Adrenal gland (tissue), 12 donors: ENCODE results near the gene LAMA4. TPM values are rescaled to one million over a fixed set of nuclear protein-coding genes. Genes with fewer than 3 reads are reported as not detected.

Experiments
- DNase-seq, 7 donors: peaks; one replicate each; pipeline ENCODE4 v3.0.0-alpha.2; 2019 to 2020
- H3K27ac ChIP-seq, 5 donors: fragments of 200-600 bp; sonication (generic) in 4 of 5; 1 replicate in 3 of 5; 2 replicates in 2 of 5; pipeline versions ENCODE4 v1.5.1 to v1.8.0; 2016 to 2020; ENCODE audit warnings: mild to moderate bottlenecking in 1 of 5
- H3K27me3 ChIP-seq: fragments of 200-600 bp; 2 replicates; pipeline ENCODE4 v1.8.0; 2021
- H3K36me3 ChIP-seq, 2 donors: fragments of 200-600 bp; replicated peaks in 1 of 2; 1 replicate in 1 of 2; 2 replicates in 1 of 2; pipeline versions ENCODE4 v1.5.1 to v1.8.0; 2018 to 2022
- H3K4me1 ChIP-seq, 2 donors: fragments of 200-600 bp; replicated peaks in 1 of 2; 1 replicate in 1 of 2; 2 replicates in 1 of 2; pipeline versions ENCODE4 v1.5.1 to v1.8.0; 2018 to 2021
- H3K4me3 ChIP-seq, 4 donors: fragments of 200-600 bp; sonication (generic) in 3 of 4; one replicate each; pipeline ENCODE4 v1.5.1; 2016 to 2018
- H3K9me3 ChIP-seq, 3 donors: fragments of 200-600 bp; sonication (generic) in 1 of 3; replicated peaks in 1 of 3; 1 replicate in 2 of 3; 2 replicates in 1 of 3; pipeline versions ENCODE4 v1.5.1 to v1.8.0; 2016 to 2021
- POLR2A ChIP-seq, 2 donors: fragments of 450-650 bp; IDR thresholded peaks; one replicate each; pipeline ENCODE4 v1.6.1; 2017; ENCODE audit warnings: antibody characterized with exemption in 2 of 2, mild to moderate bottlenecking in 2 of 2, moderate library complexity in 1 of 2
- WGBS, 4 donors: extraction: QIAGEN DNeasy Blood & Tissue Kit in 2 of 4; methylation state at CpG; one replicate each; pipeline versions ENCODE4 v1.1.5 to v1.1.7; 2013 to 2017; 5-methylcytosine and 5-hydroxymethylcytosine counted together
- intact Hi-C, 2 donors: fragments of 100-400 bp; cut with DNase I; formaldehyde crosslinking; loops; one replicate each; pipeline versions ENCODE4 v1.14.1 to v1.15.0; 2022 to 2023
- polyA plus RNA-seq, 3 donors: library from polyadenylated mRNA; stranded (reverse); fragments of 200-250 nt in 2 of 3; fragments of 350-450 nt in 1 of 3; fragmentation: Illumina TruSeq in 1 of 3; extraction: RNeasy Lipid Tissue Mini Kit (QIAGEN cat#74804) in 1 of 3; gene quantifications; one replicate each; pipeline ENCODE4 v1.2.3, GENCODE V29; 2013 to 2014
- total RNA-seq, 9 donors: library from RNA; depleted of rRNA in 4 of 9; stranded (reverse); fragments of >200 nt in 4 of 9; fragments of 120-200 nt in 1 of 9; fragmentation: NEBNext Ultra II Directional in 1 of 9; extraction: Animal tissue kit (Norgen Biotek cat#: 25700) in 1 of 9; gene quantifications; one replicate each; pipeline versions ENCODE4 v1.1.0 to v1.2.4, GENCODE V29; 2013 to 2023
- TF ChIP-seq, protein P1 (sequence below), 6 experiments: fragments of 450-650 bp in 4 of 6; fragments of 200-600 bp in 2 of 6; sonication (generic) in 1 of 6; IDR thresholded peaks; 1 replicate in 5 of 6; 2 replicates in 1 of 6; pipeline versions ENCODE4 v1.5.1 to v1.8.0; 2016 to 2021; ENCODE audit warnings: antibody characterized with exemption in 6 of 6, mild to moderate bottlenecking in 2 of 6, moderate library complexity in 1 of 6
- donor health status: healthy with polysubstance abuse.
- donor health status: Bipolar disorder and iron deficiency.
- donor health status: DM: yes; HTN: yes; CAD: no.
- donor health status: DM: no; HTN: no; CAD: no.
- donor health status: DM: no; HTN: no; CAD: no.
- donor health status: DM: yes; HTN: yes; CAD: no.

Gene LAMA4
- total and polyA plus RNA-seq, 12 donors = 7.5 to 102 (median 23.3) TPM

DNA sequence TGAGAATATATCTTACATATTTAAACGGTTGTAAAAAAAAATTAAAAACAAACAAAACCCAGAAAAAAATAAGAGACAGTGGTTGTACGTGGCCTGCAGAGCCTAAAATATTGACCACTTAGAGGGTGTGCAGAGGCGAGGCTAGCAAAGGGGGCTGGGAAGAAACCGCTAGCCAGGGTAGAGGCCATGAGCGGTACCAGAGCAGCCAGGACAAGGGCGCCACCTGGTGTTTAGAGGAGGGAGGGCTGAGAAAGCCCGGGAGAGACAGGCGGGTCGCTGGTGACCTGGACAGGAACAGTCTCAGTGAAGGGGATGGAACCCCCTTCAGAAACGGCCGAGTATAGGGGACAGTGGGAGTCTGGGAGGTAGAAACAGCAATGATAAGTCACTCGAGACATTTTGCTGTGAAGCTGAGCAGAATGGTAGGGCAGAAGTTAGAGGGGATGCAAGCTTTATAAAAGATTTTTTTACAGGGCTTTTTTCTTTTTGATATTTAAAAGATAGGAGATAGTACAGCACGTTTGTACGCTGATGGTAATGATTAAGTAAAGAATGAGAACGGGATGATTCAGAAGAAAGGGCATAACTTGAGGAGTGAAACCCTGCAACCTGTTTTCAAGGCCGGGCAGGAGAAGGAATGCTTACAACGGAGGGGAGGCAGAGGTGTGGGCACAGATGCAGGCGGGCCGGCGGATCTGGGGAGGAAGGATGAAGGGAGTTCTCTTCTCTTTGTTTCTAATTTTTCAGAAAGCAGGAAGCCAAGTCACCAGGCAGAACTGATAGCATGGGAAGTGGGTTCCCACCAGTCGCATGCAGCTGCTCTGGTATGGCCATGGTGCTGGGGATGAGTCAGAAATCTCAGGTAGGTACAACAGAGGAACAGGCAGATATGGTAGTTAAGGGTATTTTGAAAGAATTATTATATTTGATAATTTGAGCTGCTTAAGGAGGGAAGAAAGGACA, 90.8 kb downstream of the LAMA4 start:
- Histone ChIP-seq H3K4me3 (no peak overlapping the region), H3K9me3 (no peaks in the 10 kb centered on the region), H3K27me3 (no peaks in the 10 kb centered on the region), H3K36me3 (no peaks in the 10 kb centered on the region), H3K4me1 (no peaks in the 10 kb centered on the region), H3K27ac (no peak overlapping the region)
- 22 to 36% (median 35%) methylated on average over 21 of the region's 21 CpGs for WGBS, 4 donors
- intact Hi-C loops = loop anchor here in 1 of 2 donors (5.0 kb wide), 1 partner anchor 81 kb away; no protein-coding TSS in a partner anchor
- no peak for TF ChIP-seq POLR2A (IDR thresholded peaks at IDR 0.05)
- TF ChIP-seq, protein P1, sequence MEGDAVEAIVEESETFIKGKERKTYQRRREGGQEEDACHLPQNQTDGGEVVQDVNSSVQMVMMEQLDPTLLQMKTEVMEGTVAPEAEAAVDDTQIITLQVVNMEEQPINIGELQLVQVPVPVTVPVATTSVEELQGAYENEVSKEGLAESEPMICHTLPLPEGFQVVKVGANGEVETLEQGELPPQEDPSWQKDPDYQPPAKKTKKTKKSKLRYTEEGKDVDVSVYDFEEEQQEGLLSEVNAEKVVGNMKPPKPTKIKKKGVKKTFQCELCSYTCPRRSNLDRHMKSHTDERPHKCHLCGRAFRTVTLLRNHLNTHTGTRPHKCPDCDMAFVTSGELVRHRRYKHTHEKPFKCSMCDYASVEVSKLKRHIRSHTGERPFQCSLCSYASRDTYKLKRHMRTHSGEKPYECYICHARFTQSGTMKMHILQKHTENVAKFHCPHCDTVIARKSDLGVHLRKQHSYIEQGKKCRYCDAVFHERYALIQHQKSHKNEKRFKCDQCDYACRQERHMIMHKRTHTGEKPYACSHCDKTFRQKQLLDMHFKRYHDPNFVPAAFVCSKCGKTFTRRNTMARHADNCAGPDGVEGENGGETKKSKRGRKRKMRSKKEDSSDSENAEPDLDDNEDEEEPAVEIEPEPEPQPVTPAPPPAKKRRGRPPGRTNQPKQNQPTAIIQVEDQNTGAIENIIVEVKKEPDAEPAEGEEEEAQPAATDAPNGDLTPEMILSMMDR (IDR thresholded peaks at IDR 0.05) = peak; percentile 68 to 85 (median 80)
- DNase-seq = peak; percentile 64 to 88 (median 75)

DNA sequence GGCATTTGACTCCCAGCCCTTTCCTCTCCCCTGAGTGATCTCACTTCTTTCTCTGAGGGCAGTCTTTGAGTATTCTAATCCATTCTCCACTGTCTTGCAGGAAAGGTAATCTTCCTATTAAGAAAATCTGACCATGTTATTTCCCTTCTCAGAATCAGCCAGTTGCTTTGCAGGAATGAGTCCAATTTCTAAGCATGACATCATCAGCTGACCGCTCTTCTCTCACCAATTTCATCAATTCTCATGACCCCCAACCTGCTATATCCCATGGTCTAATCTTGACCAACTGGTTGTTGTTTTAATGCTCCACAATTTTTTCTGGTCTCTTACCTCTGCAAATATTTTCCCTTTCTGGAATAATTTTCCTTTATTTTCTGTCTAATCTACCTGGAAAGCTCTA, 93.6 kb downstream of the LAMA4 start:
- no peaks in the 10 kb centered on the region for H3K36me3 ChIP-seq
- H3K27me3 ChIP-seq = no peaks in the 10 kb centered on the region
- intact Hi-C loops = loop anchor here in 1 of 2 donors (5.0 kb wide), 1 partner anchor 78 kb away; no protein-coding TSS in a partner anchor
- H3K4me3 ChIP-seq = no peak overlapping the region
- TF ChIP-seq, protein P1 (IDR thresholded peaks at IDR 0.05) = no peak
- TF ChIP-seq POLR2A (IDR thresholded peaks at IDR 0.05) = no peak
- H3K27ac ChIP-seq = no peak overlapping the region
- H3K9me3 ChIP-seq = no peaks in the 10 kb centered on the region
- WGBS, 4 donors = 75 to 88% (median 81%) methylated on average over 1 of the region's 1 CpG
- no peak for DNase-seq
- H3K4me1 ChIP-seq = no peaks in the 10 kb centered on the region

DNA sequence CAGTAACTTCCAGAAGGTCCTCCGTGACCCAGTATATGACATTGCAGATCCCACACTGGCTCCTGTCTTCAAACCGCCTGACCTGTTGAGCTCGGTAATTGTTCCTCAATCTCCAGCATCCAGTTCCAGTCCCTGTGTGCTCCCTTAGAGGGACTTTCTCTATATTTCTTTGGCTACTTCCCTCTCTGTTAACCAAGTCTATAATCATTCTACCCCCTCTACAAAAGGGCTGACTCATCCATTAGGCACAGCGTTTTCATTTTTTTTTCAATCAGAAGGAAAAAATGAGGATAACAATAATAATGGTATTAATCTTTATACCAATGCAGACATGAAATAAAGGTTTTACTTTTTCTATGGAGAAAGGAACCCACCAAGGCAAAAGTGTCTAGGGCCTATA, 97.7 kb downstream of the LAMA4 start:
- Histone ChIP-seq H3K36me3 (no peaks in the 10 kb centered on the region), H3K4me1 (no peaks in the 10 kb centered on the region), H3K27me3 (no peaks in the 10 kb centered on the region), H3K4me3 (no peak overlapping the region), H3K9me3 (no peaks in the 10 kb centered on the region), H3K27ac (no peak overlapping the region)
- intact Hi-C loops = no loop called here
- no peak for DNase-seq
- WGBS, 4 donors = 87 to 93% (median 91%) methylated on average over 4 of the region's 4 CpGs
- no peak for TF ChIP-seq POLR2A (IDR thresholded peaks at IDR 0.05)
- TF ChIP-seq, protein P1 (IDR thresholded peaks at IDR 0.05) = no peak

DNA sequence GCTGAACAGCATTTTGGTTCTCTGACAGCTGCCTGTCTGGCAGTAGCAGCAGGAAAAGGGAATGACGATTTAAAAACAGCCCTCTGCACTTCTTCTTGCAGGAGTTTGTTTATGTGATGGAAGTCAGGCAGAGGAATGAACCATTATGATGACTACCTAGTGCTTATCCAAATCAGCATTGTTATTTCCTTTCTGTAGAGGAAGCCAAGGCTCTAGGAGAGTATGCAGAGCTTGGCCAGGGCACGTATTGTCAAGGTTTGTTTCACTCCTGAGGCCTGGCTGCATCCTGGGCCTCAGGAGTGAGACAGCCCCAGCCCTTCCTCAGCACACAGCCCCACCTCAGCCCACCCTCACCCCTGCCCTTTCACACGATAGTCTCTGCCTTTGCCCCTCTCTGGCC, 98.5 kb downstream of the LAMA4 start:
- WGBS, 4 donors = 49 to 65% (median 56%) methylated on average over 3 of the region's 3 CpGs
- TF ChIP-seq POLR2A (IDR thresholded peaks at IDR 0.05) = no peak
- TF ChIP-seq, protein P1 (IDR thresholded peaks at IDR 0.05) = no peak
- Histone ChIP-seq H3K27me3 (no peaks in the 10 kb centered on the region), H3K4me1 (no peaks in the 10 kb centered on the region), H3K9me3 (no peaks in the 10 kb centered on the region), H3K4me3 (no peak overlapping the region), H3K27ac (no peak overlapping the region), H3K36me3 (no peaks in the 10 kb centered on the region)
- no peak for DNase-seq
- intact Hi-C loops = no loop called here
